Body of pancreas (tissue), 4 donors: Measurements from ENCODE around the gene C19orf73.

Experiments used
- CTCF ChIP-seq, 7 experiments: fragments of 450-650 bp in 4 of 7; fragments of 200-600 bp in 3 of 7; sonication (generic) in 3 of 7; IDR thresholded peaks; one replicate each; pipeline ENCODE4 v1.5.1; 2016 to 2019; ENCODE audit warnings: antibody characterized with exemption in 7 of 7
- POLR2A ChIP-seq, 3 donors: fragments of 450-650 bp; IDR thresholded peaks; one replicate each; pipeline ENCODE4 v1.6.1; 2016; ENCODE audit warnings: antibody characterized with exemption in 3 of 3, mild to moderate bottlenecking in 2 of 3

DNA sequence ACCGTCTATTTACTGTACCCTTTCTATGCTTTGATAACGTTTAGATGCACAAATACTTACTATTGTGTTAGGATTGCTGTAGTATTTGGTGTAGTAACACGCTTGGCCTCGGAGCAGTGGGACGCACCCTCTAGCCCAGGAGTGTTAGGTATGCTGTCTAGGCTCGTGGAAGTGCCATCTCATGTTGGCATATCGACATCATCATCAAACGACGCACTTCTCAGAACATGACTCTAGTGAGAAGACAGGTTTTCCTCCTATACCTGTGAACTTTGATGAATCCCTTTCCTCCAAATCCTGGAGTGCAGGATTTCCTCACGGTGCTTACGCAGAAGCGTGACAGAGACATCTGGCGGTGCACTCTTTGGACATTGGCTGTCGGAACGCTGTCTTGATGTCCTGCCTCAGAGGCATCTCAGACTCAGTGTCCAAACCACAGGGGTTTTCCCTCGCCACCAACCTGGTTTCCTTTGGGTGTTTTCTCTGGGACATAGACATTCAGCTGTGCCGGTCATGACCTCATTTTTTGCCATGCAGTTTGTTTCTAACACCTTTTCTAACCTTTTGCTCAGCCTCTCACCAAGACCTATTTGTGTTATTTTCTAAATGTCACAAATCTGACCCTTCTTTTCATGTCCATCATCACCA lies 27.4 kb downstream of the C19orf73 start:
- TF ChIP-seq POLR2A (IDR thresholded peaks at IDR 0.05) (no peak), CTCF (IDR thresholded peaks at IDR 0.05) (no peak)
